HG03108 (cell line): ENCODE measurements around the gene ZNF2.
A peak's percentile ranks its signal among the peaks of the same experiment; 100 is the strongest.
"Not testable (repeated sequence)": the region's sequence is repeated elsewhere in the genome, so short reads cannot be mapped to it uniquely, and the experiment has no call there.

Experiments
- ATAC-seq: cut with Tn5 transposase; IDR thresholded peaks from one replicate; pipeline ENCODE4 v1.9.1; 2021; ENCODE audit warnings: moderate library complexity; ENCODE audit not compliant: unreplicated experiment

Gene ZNF2

DNA sequence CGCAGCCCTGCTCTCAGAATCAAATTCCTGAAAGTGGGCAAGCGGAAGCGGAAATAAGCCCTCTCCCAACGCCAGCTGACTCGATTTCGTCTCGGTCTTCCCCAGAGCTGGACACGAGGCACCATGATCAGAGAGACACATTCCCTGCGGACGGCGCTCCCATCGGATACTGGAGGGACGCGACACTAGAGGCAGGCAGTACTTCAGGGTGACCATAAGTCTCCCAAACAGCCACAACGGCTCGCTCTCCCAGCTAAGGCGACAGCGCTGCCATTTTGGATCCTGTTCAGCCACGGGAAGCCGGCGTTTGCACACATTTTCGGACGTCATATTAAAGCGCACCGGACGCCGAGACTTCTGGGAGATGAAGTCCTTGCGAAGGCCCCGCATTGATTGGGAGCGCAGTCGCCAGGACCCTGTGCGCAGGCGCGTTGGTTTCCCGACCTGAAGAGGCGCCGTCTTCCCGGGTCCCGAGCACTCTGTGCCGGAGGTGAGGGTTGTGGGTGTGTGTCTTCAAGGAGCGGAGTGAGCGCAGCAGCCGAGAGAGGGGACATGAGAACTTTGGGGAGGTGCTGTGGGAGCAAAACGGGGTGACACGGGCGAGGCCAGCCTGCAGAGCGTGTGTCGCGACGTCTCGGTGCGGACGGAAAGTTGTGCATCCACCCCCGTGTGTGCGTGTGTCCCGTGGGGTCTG lies at the start of gene ZNF2:
Gene ZNF2 (plus strand): TSS at position 439 of the 694 bp plus-strand sequence. CDS start 10,418 bp downstream, outside the sequence.
- peak; percentile 90 for ATAC-seq

- ATAC-seq, result no peak
These were observed 44.6 kb upstream of the ZNF2 start for GRCh38 chr2:95121093-95121406.

DNA sequence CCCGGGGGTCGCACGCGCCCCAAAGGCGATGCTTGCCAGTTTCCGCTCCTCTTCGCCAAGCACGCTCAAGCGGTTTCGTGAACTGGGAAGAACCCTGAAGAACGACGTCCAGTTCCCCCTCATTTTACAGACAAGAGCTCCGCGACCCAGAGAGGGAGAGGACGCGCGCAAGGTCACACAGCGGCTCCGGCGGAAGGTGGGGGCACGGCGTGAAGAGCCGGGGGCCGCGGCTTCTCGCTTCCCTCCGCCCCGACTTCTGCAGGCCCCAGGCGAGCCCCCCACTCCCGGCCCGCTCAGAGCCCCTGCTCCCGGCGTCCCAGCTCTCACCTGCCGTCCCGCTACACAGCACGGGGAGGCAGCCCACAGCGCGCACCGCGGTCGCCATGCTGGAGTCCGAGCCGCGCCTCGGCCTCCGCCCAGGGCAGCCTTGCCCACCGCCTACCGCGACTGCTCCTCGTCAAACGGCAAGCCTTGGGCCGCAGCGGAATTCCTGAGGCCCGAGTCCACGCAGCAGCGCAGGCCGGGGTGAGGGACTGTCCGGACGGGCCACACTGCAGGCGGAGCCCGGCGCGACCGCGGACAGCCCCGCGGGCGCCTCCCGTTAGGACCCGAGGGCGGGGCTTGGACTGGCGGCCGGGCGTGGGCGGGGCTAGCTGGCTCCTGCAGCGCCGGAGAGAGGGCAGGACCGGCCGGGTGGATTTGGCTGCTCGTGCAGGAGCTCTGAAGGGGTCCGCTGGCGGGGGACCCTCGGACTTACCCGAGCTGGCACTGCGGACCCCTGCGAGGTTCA lies 44.0 kb upstream of the ZNF2 start, which contains the start of gene MRPS5:
Gene MRPS5 (minus strand): TSS at position 402 of the 790 bp plus-strand sequence. CDS start 17 bp downstream, at position 385.
- peak; percentile 92 for ATAC-seq

GRCh38 chr2:95122197-95122551 lies 43.4 kb upstream of the ZNF2 start:
- ATAC-seq, result no peak

DNA sequence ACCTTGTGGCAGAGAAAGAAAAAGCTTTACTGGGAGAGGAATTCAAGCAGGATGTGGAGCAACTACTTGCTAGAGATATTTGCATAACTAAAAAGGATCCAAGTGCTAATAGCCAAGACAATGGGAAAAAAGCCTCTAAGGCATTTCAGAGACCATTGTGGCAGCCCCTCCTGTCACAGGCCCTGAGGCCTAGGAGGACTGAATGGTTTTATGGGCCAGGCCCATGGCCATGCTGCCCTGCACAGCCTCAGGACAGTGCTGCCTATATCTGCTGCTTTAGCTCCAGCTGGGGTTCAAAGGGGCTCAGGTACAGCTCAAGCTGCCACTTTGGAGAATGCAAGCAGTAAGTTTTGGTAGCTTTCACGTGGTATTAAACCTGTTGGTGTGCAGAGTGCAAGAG lies 26.9 kb upstream of the ZNF2 start:
- no peak for ATAC-seq

GRCh38 chr2:95143838-95144237 lies 21.8 kb upstream of the ZNF2 start:
- ATAC-seq, result no peak

- ATAC-seq, result no peak
These were observed 16.1 kb upstream of the ZNF2 start for GRCh38 chr2:95149397-95149984.

DNA sequence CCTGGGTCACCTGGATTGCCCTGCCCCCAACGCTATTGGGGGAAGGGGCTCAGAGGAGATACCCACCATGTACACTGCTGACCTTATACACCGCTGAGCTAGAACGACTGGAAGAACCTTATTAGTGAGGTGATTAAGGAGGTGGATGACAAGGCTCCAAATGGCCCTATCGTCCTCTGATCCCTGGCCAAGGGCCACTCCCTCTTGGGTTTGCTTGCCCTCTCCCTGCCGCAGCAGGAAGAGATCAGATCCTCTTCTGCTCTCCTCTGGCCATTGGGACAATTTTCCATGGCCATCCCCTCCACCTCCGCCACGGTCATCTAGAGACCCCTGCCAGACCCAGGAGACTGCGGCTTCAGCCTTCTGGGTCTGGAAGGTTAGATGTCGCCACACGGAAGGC lies 7.2 kb upstream of the ZNF2 start:
- ATAC-seq, result no peak

- peak; percentile 35 for ATAC-seq
These were observed 6.6 kb upstream of the ZNF2 start for GRCh38 chr2:95158891-95159619.

GRCh38 chr2:95159690-95160449 lies 5.7 kb upstream of the ZNF2 start, which contains the start of gene ZNF514:
ZNF514 (minus strand) TSS chr2:95159848; CDS start chr2:95153253, 6,595 bp downstream.
- ATAC-seq, result peak; percentile 91

GRCh38 chr2:95165030-95165370 lies 609 bp upstream of the ZNF2 start:
- ATAC-seq, result peak; percentile 5

- ATAC-seq, result peak; percentile 3
These were observed 605 bp downstream of the ZNF2 start for GRCh38 chr2:95166065-95166763.

- ATAC-seq, result no peak
These were observed 6.3 kb downstream of the ZNF2 start for GRCh38 chr2:95171902-95172301.

DNA sequence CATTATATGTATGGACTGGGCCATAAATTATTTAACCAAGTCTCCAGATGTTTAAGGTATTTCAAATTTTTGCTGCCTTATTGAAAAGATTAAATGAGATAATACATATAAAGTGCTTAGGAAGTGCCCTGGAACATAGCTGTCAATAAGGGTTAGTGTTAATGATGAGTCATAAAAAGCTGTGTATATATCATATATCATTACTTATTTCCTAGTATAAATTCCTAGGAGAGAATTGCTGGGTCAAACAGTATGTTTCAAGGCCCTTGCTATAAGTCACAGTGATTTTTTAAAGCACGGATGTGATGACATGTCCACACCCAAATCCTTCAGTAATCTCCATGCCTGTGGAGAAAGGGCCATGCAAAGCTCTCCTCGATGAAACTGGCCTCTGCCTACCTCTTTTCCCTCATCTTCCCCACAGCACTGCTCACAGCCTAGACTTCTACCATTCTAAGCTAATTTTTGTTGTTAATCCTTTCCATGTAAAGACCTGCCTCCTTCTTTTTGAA lies 8.5 kb downstream of the ZNF2 start:
- ATAC-seq, result no peak

DNA sequence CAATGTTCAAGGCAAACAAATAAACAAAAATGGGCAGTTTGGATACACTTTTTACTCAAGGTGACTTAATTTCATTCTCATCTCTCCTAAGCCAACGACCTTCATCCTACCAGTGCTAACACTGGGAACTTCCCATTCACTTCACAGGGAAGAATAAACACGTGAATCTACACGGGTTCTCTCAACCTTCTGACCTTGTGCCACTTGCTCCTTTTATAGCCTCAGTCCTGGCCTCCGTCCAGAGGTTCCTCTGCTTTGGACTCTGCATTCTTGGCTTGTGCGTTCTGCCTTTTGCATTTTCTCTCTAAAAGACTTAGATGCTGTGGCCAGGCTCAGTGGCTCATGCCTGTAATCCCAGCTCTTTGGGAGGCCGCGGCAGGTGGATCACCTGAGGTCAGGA lies 13.8 kb downstream of the ZNF2 start:
- no peak for ATAC-seq

DNA sequence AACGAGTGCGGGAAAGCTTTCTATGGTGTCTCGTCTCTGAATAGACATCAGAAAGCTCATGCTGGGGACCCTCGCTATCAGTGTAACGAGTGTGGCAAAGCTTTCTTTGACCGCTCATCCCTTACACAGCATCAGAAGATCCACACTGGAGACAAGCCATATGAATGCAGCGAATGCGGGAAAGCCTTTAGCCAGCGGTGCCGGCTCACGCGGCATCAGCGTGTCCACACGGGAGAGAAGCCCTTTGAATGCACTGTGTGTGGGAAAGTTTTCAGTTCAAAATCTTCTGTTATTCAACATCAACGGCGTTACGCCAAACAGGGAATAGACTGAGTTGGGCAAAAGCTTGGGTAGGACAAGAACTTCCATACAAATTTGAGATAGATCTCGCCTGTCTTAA lies 16.2 kb downstream of the ZNF2 start:
- ATAC-seq, result no peak

- no peak for ATAC-seq
These were observed 19.6 kb downstream of the ZNF2 start for GRCh38 chr2:95185197-95185596.

DNA sequence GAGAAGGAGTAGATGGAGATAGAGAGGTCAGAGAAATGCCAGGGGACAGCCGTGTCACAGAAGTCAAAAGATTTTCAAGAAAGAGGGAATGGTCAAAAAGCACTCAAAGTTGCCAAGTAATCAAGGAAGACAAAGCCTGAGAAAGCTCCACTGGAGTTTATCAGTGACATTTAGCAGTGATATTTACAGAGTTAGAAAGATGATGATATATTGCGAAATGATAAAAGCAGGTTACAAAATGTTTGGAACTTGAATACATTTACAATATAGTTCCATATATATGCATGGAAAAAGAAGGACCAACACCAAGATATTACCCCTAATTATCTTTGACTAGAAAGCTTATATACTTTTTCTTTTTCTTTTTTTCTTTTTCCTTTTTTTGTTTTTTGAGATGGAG lies 20.4 kb downstream of the ZNF2 start:
- ATAC-seq, result no peak

DNA sequence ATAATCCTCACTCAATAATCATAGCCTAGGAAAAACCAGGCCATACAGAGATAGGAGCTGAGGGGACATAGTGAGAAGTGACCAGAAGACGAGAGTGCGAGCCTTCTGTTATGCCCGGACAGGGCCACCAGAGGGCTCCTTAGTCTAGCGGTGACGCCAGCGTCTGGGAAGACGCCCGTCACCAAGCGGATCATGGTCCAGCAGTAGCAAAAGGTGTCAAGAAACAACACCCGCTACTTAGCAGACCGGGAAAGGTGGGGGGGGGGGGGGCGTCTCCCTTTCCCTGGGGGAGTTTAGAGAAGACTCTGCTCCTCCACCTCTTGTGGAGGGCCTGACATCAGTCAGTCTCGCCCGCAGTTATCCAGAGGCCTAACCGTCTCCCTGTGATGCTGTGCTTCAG lies 27.3 kb downstream of the ZNF2 start:
- not testable (repeated sequence) for ATAC-seq

DNA sequence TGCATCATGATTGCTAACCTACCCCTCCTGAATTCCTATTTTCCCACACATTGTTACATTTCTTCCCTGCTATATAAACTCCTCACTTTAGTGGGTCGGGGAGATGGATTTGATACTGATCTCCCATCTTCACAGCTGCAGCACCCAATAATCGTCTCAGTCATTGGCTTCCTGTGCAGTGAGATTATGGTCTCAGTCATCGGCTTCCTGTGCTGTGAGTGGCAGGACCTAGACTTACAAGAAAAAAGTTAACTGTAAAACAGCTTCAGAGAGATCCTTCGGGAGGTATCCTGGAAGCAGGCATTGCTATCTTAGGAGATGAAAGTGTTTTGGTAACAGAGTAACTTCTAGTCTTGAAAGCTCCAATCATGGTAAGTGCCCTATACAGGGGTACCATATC lies 38.3 kb downstream of the ZNF2 start:
- ATAC-seq, result no peak
